Measurements from ENCODE around the gene TMEM35B. TPM values are rescaled to one million over a fixed set of nuclear protein-coding genes. Genes with fewer than 3 reads are reported as not detected.

TMEM35B gene
- total and polyA plus RNA-seq, 9 of the 15 experiments (the other 6 are each of a cell fraction or from before 2014, with no cell fraction given) = 11.4 to 142 (median 21.4) TPM

DNA sequence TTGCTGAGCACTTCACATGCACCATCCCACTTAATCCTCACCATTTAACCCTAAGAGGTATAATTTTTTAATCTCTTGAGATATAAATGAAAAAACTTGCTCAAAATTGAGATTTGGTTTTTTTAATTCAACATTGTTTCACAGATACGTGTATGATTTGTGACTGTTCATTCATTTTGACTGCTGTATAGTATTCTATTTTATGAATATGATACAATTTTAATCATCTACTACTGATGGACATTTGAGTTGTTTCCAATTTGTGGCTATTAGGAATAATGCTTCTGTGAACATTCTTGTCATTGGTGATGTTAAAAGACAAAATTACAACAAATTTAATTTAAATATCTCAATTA lies 47.2 kb upstream of the TMEM35B start:
- WGBS (ENCODE audit: insufficient coverage, low coverage, missing lambda C conversion rate) = 33% methylated on average over 1 of the region's 1 CpG
- H4K20me1 ChIP-seq (replicated peaks; ENCODE audit: control insufficient read depth, insufficient read depth, low read length) = no peaks in the 10 kb centered on the region
- H3K4me2 ChIP-seq (ENCODE audit: insufficient read depth, low read length) = peak overlapping the region; percentile 93
- peak overlapping the region; percentile 99 for H2AFZ ChIP-seq (ENCODE audit: low read depth, low read length)
- BruUV-seq (replicated peaks) = TSS peak; percentile 55
- H3K27ac ChIP-seq (ENCODE audit: extremely low read depth, low read depth, low read length) = no peak overlapping the region
- in situ Hi-C loops (cut with MboI) (no loop called here), intact Hi-C loops (cut with micrococcal nuclease) (loop anchor here (5.0 to 10.0 kb wide), 2 partner anchors 105 to 152 kb away; no protein-coding TSS in a partner anchor)
- CTCF ChIA-PET (ENCODE audit: low intra/inter-chr PET ratio) = interaction anchor here (0.9 kb wide), 1 partner anchor 165 kb away, joined by 3 read pairs; no protein-coding TSS in a partner anchor
- H3K9me3 ChIP-seq (replicated peaks; ENCODE audit: control insufficient read depth, insufficient read depth, low read depth, low read length) = peaks cover 15% of the 10 kb centered on the region
- H3K79me2 ChIP-seq (ENCODE audit: control insufficient read depth, insufficient read depth, low read length) = peaks cover 26% of the 10 kb centered on the region
- ATAC-seq (no peak), FAIRE-seq (no peak), DNase-seq (ENCODE audit: extremely low read depth in 1 of 4, low spot score in 3 of 4) (no peak)
- H3K27me3 ChIP-seq (ENCODE audit: control insufficient read depth in 2 of 2, insufficient read depth in 2 of 2, low read length in 2 of 2) = no peaks in the 10 kb centered on the region
- H3K9ac ChIP-seq (ENCODE audit: insufficient read depth in 1 of 2, low read depth in 2 of 2, low read length in 2 of 2) = no peak overlapping the region
- H3K4me3 ChIP-seq = 0 out of 2 replicates have a peak overlapping the region, but pooled peaks have one; percentile 3
- TF ChIP-seq RCOR1 (IDR thresholded peaks at IDR 0.05; ENCODE audit: borderline replicate concordance in 1 of 2, low read depth in 2 of 2, low read length in 2 of 2) (no peak), ZNF175 (CRISPR knock-in tag; IDR thresholded peaks at IDR 0.05; ENCODE audit: low read depth) (no peak), ZNF644 (tag; IDR thresholded peaks at IDR 0.05; ENCODE audit: low read depth) (0 out of 2 replicates have a peak, but pooled peaks have one; percentile 48), ADNP (tag; IDR thresholded peaks at IDR 0.05) (peak; percentile 70), ZNF146 (CRISPR knock-in tag; IDR thresholded peaks at IDR 0.05; ENCODE audit: unreplicated experiment) (peak; percentile 73), TRIM28 (IDR thresholded peaks at IDR 0.05) (no peak), NR2F6 (CRISPR knock-in tag; IDR thresholded peaks at IDR 0.05) (no peak)
- TF ChIP-seq, protein P1, sequence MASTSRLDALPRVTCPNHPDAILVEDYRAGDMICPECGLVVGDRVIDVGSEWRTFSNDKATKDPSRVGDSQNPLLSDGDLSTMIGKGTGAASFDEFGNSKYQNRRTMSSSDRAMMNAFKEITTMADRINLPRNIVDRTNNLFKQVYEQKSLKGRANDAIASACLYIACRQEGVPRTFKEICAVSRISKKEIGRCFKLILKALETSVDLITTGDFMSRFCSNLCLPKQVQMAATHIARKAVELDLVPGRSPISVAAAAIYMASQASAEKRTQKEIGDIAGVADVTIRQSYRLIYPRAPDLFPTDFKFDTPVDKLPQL (IDR thresholded peaks at IDR 0.05; ENCODE audit: extremely low read depth, insufficient read length) = no peak
- TF ChIP-seq, protein P2, sequence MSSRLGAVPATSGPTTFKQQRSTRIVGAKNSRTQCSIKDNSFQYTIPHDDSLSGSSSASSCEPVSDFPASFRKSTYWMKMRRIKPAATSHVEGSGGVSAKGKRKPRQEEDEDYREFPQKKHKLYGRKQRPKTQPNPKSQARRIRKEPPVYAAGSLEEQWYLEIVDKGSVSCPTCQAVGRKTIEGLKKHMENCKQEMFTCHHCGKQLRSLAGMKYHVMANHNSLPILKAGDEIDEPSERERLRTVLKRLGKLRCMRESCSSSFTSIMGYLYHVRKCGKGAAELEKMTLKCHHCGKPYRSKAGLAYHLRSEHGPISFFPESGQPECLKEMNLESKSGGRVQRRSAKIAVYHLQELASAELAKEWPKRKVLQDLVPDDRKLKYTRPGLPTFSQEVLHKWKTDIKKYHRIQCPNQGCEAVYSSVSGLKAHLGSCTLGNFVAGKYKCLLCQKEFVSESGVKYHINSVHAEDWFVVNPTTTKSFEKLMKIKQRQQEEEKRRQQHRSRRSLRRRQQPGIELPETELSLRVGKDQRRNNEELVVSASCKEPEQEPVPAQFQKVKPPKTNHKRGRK (tag; IDR thresholded peaks at IDR 0.05) = peak; percentile 47; the same call in 1 of the 2 replicates
- POLR2A ChIA-PET = interaction anchor here (0.6 to 3.2 kb wide), 14 partner anchors 8 to 1176 kb away, joined by 3 to 15 read pairs (median 4); partner anchors contain the start of genes SFPQ, TMEM35B and ZMYM1
- H3K4me1 ChIP-seq (replicated peaks in 1 of 2; ENCODE audit: control insufficient read depth in 2 of 2, insufficient read depth in 2 of 2, low read length in 2 of 2) = peaks cover 0 to 7% of the 10 kb centered on the region in 2 experiments; a peak in 3 of 5 replicates
- no peaks in the 10 kb centered on the region for H3K9me1 ChIP-seq (ENCODE audit: control insufficient read depth, insufficient read depth, low read length)
- peaks cover 11% of the 10 kb centered on the region for H3K36me3 ChIP-seq (ENCODE audit: control insufficient read depth, insufficient read depth, low read length)
